Caki2 (cell line): ENCODE data around the gene TACR2. TPM values are rescaled to one million over a fixed set of nuclear protein-coding genes. Genes with fewer than 3 reads are reported as not detected.

ENCODE experiments used
- DNase-seq: peaks from one replicate; pipeline ENCODE4 v3.0.0-alpha.2; 2015; ENCODE audit warnings: low read depth
- in situ Hi-C: cut with HindIII; loops from 2 replicates; pipeline ENCODE4 v1.10.0; 2016; ENCODE audit warnings: low sequenced_read_pairs, low pct_unique_long_range_greater_than_20kb, mixed read lengths
- total RNA-seq: library from RNA; depleted of rRNA; stranded (reverse); fragments of >200 nt; shearing (Covaris generic); gene quantifications from 2 replicates; pipeline ENCODE4 v1.2.3, GENCODE V29; 2014; ENCODE audit warnings: low replicate concordance; rRNA removed

TACR2 gene
- not detected in 2 replicates for total RNA-seq

- DNase-seq: no peak
- in situ Hi-C loops: no loop called here
Measured at GRCh38 chr10:69416695-69417094, at the start of gene TACR2. Gene TACR2 (minus strand): TSS chr10:69416918. CDS start chr10:69416323, 595 bp downstream.

- in situ Hi-C loops: no loop called here
- no peak for DNase-seq
Measured at GRCh38 chr10:69466158-69466490, 49.4 kb upstream of the TACR2 start.

- no peak for DNase-seq
- in situ Hi-C loops: no loop called here
Measured at GRCh38 chr10:69465457-69466157, 48.9 kb upstream of the TACR2 start.

- no peak for DNase-seq
- in situ Hi-C loops: no loop called here
Measured at GRCh38 chr10:69464801-69465401, 48.2 kb upstream of the TACR2 start.

- in situ Hi-C loops: no loop called here
- DNase-seq: no peak
Measured at GRCh38 chr10:69464401-69464800, 47.7 kb upstream of the TACR2 start.

- no peak for DNase-seq
- in situ Hi-C loops: no loop called here
Measured at GRCh38 chr10:69463886-69464285, 47.2 kb upstream of the TACR2 start.

DNA sequence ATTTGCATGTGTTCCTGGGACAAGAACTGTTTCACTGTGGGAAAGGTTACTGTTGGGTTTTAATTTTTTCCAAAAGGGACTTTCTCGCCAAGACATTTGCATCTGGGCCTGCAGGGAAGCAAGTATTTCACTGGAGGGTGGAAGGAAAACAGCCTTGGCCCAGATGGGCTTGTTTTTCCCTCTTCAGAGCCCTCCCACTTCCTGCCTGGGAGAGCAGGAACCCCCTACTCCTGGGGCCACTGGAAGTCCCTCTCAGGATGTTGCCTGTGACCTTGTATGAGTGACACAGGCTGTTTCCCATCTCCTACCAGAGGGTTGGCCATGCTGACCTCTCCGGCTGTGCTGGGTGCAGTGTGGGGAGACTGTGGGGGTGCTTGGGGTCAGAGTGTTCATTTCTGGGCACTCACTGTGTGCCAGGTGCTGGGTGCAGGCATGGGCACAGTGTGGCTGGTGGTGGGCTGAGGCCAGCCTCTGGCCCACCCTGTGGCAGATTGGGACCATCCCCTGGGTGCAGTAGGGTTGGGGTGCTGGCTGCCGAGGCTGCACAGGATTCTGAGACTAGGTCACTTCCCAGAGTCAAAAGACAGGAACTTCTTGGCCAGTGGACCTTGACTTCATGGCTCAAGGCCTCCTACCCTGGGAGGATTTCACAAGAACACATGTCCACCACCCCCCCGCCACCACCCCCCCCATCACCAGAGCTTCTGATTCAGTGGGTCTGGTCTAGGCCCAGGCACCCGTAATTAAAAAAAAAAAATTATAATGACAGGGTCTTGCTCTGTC lies 44.7 kb upstream of the TACR2 start:
- DNase-seq: no peak
- in situ Hi-C loops: no loop called here

DNA sequence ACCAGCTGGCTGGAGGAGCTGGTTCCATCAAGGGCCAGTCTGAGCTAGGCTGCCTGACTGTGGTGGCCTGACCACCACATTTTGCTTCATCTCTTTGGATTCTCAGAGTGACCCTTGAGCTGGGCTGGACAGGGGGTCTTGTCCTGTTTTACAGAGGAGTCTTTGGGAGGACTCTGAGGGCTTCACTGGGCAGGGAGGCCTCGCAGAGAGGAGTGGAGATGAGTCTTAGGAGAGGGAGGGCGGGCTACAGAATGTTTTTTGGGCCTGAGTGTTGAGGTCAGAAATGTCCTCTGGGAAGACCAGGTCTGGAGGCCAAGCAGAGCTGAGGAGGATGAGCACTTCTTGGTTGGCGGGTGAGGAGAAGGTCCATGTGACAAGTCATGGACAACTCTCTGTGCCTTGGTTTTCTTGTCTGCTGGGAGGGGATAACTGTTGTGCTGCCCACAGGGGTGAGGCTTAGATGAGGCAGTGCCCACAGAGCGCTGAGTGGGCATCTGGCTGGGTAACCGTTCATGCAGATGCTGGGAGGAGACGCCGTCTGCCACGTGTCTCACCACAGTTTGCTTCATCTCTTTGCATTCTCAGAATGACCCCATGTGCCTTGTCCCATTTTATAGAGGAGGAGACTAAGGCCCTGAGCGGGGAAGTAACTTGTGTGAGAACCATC lies 44.0 kb upstream of the TACR2 start:
- in situ Hi-C loops: no loop called here
- no peak for DNase-seq

GRCh38 chr10:69459893-69460575 lies 43.3 kb upstream of the TACR2 start:
- in situ Hi-C loops: no loop called here
- no peak for DNase-seq

DNA sequence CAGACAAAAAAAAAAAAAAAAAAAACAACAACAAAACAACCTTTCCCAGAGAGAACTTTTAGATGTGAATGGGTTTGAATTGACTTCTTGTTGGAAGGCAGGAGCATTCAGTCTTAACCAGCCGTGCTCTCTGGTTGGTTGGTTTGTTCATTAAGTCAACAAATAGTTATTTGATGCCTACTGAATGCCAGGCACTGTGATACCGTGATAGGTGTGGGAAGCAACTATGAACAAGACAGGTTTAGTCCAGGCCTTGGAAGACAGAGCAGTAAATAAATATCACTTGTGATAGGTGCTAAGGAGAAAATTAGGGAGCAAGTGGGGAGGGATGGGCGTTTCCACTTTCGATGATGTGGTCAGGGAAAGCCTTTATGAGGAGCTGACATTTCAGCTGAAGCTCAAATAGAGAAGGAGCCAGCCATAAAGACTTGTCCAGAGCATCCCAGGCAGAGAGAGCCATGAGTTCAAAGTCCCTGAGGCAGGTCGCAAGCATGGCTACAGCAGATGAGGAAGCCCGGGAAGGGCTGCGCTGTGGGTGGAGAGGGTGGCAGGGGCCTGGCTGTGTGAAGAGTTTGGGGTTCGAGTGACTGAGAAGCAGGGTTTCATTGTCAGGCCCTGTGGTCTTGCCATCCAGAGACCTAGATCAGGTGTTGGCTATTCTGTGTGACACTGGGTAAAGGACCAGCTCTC lies 42.5 kb upstream of the TACR2 start:
- in situ Hi-C loops: no loop called here
- no peak for DNase-seq

GRCh38 chr10:69458430-69459100 lies 41.8 kb upstream of the TACR2 start:
- DNase-seq: no peak
- in situ Hi-C loops: no loop called here

DNA sequence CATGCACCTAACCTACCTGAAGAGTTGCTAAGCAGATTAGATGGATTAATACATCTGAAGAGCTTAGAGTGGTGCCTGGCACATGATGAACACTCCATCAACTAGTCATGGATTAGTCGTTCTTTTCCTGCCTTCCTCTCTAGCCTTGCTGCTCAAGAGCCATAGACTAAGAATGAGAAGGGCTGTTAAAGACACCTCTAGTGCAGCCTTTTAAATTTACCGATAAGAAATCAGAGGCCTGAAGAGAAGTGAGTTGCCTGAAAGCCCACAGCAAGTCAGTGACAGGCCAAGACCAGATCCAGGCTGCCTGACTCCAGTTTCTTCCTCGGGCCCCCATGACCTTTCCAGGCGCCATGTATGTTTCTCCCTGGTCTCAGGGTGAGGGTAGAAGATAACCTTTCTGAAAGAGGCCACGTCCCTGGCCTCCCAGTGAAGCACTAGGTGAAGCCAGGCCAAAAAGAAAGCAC lies 41.1 kb upstream of the TACR2 start:
- in situ Hi-C loops: no loop called here
- no peak for DNase-seq

- DNase-seq: no peak
- in situ Hi-C loops: no loop called here
Measured at GRCh38 chr10:69456880-69457693, 40.4 kb upstream of the TACR2 start.

DNA sequence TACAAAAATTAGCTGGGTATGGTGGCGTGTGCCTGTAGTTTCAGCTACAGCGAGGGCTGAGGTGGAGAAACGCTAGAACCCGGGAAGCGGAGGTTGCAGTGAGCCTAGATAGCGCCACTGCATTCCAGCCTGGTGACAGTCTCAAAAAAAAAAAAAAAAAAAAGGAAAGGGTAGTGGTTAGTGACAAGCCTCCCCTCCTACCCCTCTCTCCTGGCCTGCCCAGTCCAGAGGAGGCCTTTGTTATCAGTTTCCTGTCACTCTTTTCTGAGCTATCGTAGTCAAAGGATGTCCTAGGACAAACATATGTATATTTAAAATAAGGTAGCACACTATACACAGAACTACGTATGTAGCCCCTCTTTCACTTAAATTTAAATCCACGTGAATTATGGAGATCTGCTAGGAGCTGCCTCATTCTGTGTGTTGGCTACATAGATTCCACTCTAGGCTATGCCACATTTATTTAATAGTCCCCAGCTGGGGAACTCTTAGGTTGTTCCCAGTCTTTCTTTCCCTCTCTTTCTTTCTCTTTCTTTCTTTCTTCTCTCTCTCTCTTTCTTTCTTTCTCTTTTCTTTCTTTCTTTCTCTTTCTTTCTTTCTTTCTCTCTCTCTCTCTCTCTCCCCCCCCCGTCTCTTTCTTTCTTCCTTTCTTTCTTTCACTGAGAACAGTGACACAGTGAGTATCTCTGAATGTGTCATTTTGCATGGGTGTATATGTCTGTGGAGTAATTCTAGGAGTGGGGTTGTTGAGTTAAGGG lies 38.5 kb upstream of the TACR2 start:
- in situ Hi-C loops: no loop called here
- DNase-seq: no peak

GRCh38 chr10:69453795-69454194 lies 37.1 kb upstream of the TACR2 start:
- in situ Hi-C loops: no loop called here
- DNase-seq: no peak
